GM06990 (cell line): ENCODE data around the gene CPNE4.
"Not testable (repeated sequence)": the region's sequence is repeated elsewhere in the genome, so short reads cannot be mapped to it uniquely, and the experiment has no call there.

Experiments used
- DNase-seq: peaks from one replicate; pipeline ENCODE4 v3.0.0-alpha.2; 2011; ENCODE audit not compliant: insufficient read length; ENCODE audit errors: extremely low read depth
- H3K27me3 ChIP-seq: replicated peaks from 2 replicates; pipeline ENCODE4 v1.6.0; 2011; ENCODE audit warnings: low read length; ENCODE audit not compliant: control insufficient read depth, insufficient read depth
- H3K36me3 ChIP-seq: 2 replicates; pipeline ENCODE4 v1.5.1; 2011; ENCODE audit warnings: low read length; ENCODE audit not compliant: control insufficient read depth, insufficient read depth
- H3K4me3 ChIP-seq: replicated peaks from 2 replicates; pipeline ENCODE4 v1.5.1; 2011; ENCODE audit warnings: low read depth, mild to moderate bottlenecking, control low read depth, low read length
- TF ChIP-seq, protein P1 (sequence below): IDR thresholded peaks from 2 replicates; pipeline ENCODE4 v1.5.1; 2011; ENCODE audit warnings: low read length, control low read depth, mild to moderate bottlenecking, inconsistent platforms; ENCODE audit not compliant: insufficient read depth, poor library complexity, severe bottlenecking

The CPNE4 gene

DNA sequence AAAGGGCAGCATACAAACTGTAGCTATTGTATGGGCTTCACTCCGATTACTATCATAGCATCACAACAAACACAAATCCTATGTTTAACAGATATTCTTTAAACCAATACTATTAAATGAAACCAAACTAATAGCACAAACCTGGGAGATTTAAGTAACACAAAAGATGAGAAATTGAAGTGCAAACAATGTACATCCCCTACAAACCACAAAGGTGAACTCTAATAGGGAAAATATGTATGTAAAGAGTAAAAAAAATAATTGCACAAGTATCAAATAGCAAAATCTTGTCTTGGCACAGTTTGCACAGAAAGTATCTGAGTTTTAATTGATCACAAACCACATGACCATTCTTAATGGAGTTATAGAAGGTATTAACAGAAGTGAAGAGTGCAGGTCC is 138.5 kb downstream of the CPNE4 start:
- Histone ChIP-seq H3K27me3 (no peaks in the 10 kb centered on the region), H3K4me3 (no peak overlapping the region), H3K36me3 (no peaks in the 10 kb centered on the region)
- no peak for DNase-seq
- TF ChIP-seq, protein P1, sequence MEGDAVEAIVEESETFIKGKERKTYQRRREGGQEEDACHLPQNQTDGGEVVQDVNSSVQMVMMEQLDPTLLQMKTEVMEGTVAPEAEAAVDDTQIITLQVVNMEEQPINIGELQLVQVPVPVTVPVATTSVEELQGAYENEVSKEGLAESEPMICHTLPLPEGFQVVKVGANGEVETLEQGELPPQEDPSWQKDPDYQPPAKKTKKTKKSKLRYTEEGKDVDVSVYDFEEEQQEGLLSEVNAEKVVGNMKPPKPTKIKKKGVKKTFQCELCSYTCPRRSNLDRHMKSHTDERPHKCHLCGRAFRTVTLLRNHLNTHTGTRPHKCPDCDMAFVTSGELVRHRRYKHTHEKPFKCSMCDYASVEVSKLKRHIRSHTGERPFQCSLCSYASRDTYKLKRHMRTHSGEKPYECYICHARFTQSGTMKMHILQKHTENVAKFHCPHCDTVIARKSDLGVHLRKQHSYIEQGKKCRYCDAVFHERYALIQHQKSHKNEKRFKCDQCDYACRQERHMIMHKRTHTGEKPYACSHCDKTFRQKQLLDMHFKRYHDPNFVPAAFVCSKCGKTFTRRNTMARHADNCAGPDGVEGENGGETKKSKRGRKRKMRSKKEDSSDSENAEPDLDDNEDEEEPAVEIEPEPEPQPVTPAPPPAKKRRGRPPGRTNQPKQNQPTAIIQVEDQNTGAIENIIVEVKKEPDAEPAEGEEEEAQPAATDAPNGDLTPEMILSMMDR: no peak

DNA sequence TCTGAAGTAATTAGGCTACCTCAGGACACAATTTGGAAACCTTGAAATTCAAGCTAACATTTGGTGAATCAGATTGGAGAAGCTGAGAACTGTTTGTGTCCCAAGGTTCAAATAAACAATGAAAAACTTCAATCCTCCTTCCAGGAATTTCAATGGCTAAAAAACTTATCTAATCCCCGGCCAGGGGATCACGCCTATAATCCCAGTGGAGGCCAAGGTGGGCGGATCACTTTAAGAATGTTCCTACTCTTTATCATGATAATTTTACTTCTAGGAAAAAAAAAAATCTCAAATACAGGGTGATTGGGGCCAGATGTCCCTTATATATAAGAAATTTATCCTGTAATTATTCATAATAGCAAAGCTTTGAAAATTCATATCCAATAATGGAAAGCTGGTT is 139.0 kb downstream of the CPNE4 start:
- H3K4me3 ChIP-seq: no peak overlapping the region
- no peaks in the 10 kb centered on the region for H3K27me3 ChIP-seq
- no peak for DNase-seq
- H3K36me3 ChIP-seq: no peaks in the 10 kb centered on the region
- TF ChIP-seq, protein P1: no peak

DNA sequence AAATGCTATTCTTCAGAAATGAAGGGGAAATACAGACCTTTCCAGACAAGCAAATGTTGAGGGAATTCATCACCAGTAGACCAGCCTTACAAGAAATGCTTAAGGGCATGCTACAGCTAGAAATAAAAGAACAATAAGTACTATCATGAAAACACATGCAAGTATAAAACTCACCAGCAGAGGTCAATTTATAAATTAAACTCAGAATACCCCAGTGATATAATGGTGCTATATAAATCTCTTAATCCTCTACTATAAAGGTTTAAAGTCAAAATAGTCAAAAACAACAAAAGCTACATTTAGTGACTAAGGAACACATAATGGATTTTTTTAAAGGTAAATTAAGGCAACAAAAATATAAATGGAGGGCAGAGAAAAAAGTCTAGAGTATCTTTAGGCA is 142.5 kb downstream of the CPNE4 start:
- TF ChIP-seq, protein P1: no peak
- Histone ChIP-seq H3K27me3 (no peaks in the 10 kb centered on the region), H3K36me3 (no peaks in the 10 kb centered on the region), H3K4me3 (no peak overlapping the region)
- DNase-seq: no peak

DNA sequence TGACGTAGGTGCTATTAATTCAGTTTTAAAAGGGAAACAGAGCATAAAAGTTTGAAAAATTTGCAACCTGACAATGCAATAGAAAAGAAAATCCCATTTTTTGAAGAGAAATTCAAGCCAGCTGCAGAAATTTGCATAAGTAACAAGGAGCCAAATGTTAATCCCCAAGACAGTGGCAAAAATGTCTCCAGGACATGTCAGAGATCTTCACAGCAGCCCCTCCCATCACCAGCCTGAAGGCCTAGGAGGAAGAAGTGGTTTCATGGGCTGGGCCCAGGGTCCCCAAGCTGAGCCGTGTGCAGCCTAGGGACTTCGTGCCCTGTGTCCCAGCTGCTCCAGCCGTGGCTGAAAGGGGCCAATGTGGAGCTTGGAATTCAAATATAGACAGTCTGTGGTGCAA is 148.9 kb downstream of the CPNE4 start:
- H3K27me3 ChIP-seq: not testable (repeated sequence)

DNA sequence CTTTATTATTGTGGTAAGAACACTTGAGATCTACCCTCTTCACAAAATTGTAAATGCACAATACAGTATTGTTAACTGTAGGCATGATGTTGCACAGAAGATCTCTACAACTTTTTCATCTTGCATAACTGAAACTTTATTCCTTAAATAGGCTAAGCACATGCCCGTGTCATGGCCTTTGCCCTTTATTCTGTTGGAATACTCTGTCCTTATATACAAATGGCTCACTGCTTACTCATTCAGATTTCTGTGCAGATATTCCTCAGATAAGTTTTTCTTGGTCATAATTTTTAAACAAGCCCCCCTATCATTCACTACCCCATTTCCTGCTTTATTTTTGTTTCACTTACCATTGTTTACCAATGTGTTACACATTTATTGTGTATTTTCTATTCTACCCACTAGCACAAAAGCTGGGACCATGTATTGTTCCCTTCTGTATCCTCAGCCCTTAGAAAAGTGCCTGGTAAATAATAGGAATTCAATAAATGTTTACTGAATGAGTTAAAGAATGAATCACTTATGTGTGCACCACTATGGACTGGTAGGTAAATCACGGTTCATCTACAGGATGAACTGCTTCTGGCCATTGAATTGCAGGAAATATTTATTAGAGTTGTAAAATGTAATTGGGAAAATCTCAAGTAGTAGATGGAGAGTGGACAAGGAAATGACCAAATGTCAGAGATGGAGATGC is 151.0 kb downstream of the CPNE4 start:
- TF ChIP-seq, protein P1: no peak
- Histone ChIP-seq H3K36me3 (no peaks in the 10 kb centered on the region), H3K27me3 (no peaks in the 10 kb centered on the region), H3K4me3 (no peak overlapping the region)
- DNase-seq: no peak

More for the DNA sequence above, 148.9 kb downstream of the CPNE4 start:
- DNase-seq, H3K36me3 ChIP-seq, H3K4me3 ChIP-seq: not testable (repeated sequence)

DNA sequence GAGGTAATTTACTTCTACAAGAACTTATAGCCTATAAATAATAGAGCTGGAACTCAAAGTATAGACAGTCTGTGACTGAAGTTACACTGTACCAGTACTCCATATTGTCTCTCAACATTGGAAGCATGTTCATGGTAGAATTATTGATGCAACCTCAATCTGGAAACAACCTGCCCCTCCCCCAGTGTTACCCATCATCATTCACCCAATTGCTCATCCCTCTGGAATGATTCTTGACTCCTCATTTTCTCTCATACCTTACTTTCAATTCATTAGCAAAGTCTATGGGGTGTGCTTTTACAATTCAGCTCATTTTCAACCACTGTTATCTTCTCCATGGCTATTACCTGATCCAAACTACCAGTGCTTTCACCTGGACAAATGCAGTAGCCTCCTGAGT is 151.7 kb downstream of the CPNE4 start:
- Histone ChIP-seq H3K36me3 (no peaks in the 10 kb centered on the region), H3K4me3 (no peak overlapping the region), H3K27me3 (no peaks in the 10 kb centered on the region)
- TF ChIP-seq, protein P1: no peak
- DNase-seq: no peak
